GM12865 (cell line): ENCODE results near the gene FGF11.

Experiments used
- DNase-seq: peaks from one replicate; pipeline ENCODE4 v3.0.0; 2010; ENCODE audit warnings: low read depth
- H3K4me3 ChIP-seq: 2 replicates; pipeline ENCODE4 v1.5.1; 2011; ENCODE audit warnings: mild to moderate bottlenecking, low read depth, low read length, control low read depth
- TF ChIP-seq, protein P1 (sequence below): IDR thresholded peaks from 2 replicates; pipeline ENCODE4 v1.5.1; 2011; ENCODE audit warnings: low read length, control low read depth, low read depth, inconsistent platforms; ENCODE audit not compliant: insufficient read depth; ENCODE audit errors: missing control alignments

Gene FGF11

DNA sequence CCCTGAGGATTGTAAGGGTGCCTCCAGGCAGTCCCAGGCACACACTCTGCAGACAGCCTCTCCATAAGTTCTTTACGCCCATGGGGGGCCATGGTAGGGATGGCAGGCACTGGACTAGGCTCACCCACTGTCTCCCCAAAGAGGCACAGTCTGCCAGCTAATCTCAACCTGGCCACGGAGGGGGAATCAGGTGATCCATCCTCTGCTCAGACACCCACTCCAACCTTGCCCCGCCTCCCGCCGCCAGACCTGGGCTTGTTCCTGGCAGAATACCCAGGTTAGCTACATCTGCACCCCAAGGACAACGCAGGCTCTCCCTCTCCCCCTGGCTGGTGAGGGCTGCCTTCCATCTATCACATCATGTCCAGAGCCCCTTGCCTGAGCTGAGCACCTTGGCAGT is 30.4 kb upstream of the FGF11 start:
- no peak for DNase-seq
- H3K4me3 ChIP-seq = no peak overlapping the region
- TF ChIP-seq, protein P1, sequence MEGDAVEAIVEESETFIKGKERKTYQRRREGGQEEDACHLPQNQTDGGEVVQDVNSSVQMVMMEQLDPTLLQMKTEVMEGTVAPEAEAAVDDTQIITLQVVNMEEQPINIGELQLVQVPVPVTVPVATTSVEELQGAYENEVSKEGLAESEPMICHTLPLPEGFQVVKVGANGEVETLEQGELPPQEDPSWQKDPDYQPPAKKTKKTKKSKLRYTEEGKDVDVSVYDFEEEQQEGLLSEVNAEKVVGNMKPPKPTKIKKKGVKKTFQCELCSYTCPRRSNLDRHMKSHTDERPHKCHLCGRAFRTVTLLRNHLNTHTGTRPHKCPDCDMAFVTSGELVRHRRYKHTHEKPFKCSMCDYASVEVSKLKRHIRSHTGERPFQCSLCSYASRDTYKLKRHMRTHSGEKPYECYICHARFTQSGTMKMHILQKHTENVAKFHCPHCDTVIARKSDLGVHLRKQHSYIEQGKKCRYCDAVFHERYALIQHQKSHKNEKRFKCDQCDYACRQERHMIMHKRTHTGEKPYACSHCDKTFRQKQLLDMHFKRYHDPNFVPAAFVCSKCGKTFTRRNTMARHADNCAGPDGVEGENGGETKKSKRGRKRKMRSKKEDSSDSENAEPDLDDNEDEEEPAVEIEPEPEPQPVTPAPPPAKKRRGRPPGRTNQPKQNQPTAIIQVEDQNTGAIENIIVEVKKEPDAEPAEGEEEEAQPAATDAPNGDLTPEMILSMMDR = no peak

DNA sequence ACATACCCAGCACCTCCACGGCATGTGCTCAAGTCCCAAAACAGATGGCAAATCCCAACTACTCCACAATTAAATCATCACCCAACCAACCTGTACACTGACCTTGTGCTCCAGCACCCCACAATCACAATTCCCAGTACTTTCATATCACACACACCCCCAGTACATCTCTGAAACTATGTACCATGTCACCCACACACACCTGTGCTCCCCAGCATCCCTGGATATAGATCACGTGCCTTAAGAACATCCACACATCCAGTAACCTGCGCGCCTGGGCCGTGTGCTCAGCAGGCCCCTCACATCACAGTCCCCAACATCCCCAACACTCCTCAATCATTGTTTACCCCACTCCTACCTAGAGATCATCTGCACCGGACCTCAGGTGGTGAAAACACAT is 29.6 kb upstream of the FGF11 start:
- TF ChIP-seq, protein P1 = no peak
- no peak overlapping the region for H3K4me3 ChIP-seq
- DNase-seq = no peak

DNA sequence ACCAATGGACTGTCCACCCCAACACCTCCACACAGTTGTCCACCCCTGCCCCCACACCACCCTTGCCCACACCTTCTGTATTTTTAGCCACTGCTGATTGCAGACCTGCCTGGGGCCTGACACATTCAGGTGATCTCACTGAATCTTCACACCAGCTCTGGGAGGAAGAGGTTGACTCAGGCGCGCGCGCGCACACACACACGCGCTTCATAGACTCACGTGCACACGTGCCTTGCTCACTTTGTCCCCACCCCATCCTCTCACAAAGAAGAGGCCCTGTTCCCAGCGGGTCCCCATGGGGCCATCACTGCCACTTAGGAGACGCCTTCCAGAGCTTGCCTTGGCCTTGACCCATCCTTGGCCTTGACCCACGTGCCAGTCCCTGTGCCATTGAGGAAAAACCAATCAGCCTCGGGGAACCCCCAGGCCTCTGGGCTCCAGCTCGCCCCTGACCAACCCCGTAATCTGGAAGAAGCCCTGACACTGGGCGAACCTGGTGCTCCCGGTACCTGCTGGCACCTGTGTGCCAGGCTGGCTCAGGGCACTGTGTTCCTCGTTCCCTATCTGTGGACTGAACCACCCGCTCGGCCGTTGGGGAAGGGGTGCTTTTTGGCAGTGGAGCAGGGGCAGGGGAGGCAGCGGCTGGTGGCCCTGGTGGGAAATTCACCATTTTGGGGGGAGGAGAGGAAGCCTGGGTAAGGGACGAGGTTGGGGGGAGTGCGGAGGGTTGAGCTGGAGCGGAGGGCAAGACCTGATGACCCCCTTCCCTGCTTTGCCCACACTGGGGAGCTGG is 28.5 kb upstream of the FGF11 start:
- DNase-seq = no peak
- TF ChIP-seq, protein P1 = no peak
- H3K4me3 ChIP-seq = no peak overlapping the region

DNA sequence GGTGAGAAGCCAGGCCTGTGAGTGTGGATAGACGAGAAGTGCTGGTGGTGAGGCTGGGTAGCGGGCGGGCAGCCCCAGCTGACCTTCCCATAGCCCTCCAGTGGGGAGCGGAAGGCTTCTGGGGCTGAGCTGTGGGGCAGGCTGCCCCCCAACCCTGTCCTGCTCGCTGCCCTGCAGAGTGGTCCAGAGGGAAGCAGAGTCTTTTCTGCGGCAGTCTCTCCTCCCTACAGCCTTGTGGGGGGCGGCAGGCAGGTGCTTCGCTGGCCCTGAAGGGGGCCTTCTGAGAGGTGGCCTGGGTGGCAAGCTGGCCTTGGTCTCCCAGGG is 27.9 kb upstream of the FGF11 start:
- TF ChIP-seq, protein P1 = no peak
- H3K4me3 ChIP-seq = no peak overlapping the region
- DNase-seq = no peak

DNA sequence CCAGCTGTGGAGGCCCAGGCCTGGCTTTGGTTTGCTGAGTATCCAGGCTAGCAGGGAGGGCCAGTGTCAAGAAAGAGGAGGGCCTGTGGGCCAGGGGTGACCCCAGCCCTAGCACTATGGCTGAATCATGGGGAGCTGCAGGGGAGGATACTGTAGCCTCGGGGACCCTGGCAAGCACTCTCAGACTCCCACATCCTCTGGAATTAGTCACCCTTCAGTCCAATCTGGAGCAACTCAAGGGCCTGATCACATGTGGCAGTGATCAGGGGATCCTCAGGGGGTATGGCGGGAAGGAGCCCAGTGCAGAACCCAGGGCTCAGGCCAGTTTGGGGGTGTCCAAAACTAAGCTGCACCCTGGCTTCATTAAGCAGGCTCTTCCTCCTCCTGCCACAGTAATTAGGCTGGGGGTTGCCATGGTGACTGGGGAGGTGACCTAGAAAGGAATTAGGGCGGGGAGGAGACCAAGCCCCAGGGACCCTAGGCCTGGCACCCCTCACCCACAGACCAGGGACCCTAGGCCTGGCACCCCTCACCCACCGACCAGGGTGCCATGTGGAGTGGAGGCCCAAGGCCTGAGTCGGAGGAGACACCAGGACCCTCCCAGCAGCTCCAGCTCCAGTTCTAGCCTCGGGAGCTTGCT is 25.8 kb upstream of the FGF11 start:
- no peak overlapping the region for H3K4me3 ChIP-seq
- DNase-seq = no peak

DNA sequence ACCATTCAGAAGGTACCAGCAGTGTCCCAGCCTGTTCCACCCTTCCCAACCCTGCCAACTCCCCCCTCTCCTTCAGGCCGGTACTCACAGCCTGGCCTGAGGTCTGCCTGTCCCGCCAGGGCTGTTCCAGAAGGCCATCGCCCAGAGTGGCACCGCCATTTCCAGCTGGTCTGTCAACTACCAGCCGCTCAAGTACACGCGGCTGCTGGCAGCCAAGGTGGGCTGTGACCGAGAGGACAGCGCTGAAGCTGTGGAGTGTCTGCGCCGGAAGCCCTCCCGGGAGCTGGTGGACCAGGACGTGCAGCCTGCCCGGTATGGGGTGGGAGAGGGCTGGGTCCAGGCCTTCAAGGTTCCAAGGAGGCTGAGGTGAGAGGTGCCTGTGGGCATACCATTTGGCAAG is 24.5 kb upstream of the FGF11 start:
- DNase-seq = no peak
- H3K4me3 ChIP-seq = no peak overlapping the region
- TF ChIP-seq, protein P1 = no peak

More for the DNA sequence above, 25.8 kb upstream of the FGF11 start:
- TF ChIP-seq, protein P1 = no peak

DNA sequence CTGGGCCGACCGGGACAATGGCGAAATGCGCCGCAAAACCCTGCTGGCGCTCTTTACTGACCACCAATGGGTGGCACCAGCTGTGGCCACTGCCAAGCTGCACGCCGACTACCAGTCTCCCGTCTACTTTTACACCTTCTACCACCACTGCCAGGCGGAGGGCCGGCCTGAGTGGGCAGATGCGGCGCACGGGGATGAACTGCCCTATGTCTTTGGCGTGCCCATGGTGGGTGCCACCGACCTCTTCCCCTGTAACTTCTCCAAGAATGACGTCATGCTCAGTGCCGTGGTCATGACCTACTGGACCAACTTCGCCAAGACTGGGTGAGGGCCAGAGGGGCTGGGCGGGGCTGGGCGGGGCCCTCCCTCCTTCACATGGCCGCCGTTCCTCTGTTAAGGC is 23.5 kb upstream of the FGF11 start:
- no peak overlapping the region for H3K4me3 ChIP-seq
- no peak for DNase-seq
- TF ChIP-seq, protein P1 = no peak
